Measurements from ENCODE around the gene ASCL3. TPM values are rescaled to one million over a fixed set of nuclear protein-coding genes. Genes with fewer than 3 reads are reported as not detected.
"Not testable (repeated sequence)": the region's sequence is repeated elsewhere in the genome, so short reads cannot be mapped to it uniquely, and the experiment has no call there.

The ASCL3 gene
- total RNA-seq, 2 experiments from 2014 or later, result not detected

DNA sequence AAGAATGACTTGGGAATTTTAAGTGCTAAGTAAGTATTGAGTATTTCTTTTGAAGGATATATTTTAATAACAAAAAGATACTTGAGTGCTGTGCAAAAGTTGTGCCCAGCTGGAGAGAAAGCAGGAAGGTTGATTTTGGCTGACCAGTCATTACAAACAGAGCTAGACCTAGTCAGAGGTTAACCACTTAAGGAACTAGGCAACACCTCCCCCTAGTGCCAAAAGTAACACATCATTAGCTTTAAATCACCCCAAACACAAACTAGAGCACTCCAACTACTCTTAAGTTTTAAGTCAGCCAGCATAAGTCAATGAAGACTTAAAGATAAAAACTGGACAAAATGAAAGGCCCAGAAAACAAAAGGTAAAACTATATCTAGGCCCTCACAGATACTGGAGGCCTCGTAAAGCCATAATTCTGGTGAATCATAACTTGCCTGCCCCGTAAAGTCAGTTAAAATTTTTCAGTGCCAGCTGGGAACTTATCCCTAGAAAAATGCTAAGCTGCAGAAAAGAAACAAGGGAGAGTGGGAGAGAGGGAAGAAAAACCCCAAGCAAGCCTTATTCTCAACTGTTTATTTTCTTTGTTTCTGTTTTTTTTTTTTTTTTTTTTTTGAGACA lies 16.8 kb upstream of the ASCL3 start:
- ChIA-PET POLR2A (interaction anchor here (1.0 kb wide), 1 partner anchor 271 kb away, joined by 4 read pairs; no protein-coding TSS in a partner anchor), CTCF (interaction anchor here (0.6 to 2.6 kb wide), 10 partner anchors 24 to 500 kb away, joined by 3 to 14 read pairs (median 4); partner anchors contain the start of gene AKIP1)

DNA sequence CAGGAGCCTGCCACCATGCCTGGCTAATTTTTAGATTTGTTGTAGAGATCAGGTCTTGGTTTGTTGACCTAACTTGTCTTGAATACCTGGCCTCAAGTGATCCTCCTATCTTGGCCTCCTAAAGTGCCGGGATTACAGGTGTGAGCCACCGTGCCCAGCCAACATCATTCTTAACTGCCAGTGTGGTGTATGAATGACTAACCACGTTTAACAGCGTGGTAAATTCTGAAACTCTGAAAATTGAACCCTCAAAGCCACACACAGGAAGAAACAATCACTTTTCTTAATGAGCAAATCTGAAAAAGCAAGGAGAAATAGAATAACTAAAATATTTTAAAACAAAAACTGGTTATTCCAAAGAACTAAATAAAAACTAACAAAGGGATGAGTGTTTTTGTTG lies 14.0 kb upstream of the ASCL3 start:
- ChIA-PET CTCF (interaction anchor here (0.9 kb wide), 1 partner anchor 198 kb away, joined by 3 read pairs; no protein-coding TSS in a partner anchor), POLR2A (no interaction called here)

DNA sequence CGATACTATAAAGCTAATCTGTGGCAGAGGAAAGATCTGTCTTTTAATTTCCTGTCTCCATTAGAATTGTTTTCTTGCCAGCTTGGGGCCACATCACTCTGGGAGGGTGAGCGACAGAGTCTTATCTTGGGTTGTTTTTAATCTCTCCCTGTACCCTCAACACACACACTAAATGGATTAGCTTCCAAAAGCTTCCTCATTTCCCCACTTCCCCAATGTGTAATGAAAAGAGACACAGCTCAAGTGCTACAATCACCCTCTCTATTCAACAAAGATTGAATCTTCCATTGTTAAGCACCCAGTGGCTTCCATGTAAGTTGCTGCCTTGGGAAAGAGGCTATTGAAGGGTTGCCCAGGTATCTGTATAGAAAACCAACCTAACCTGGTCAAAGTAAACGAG lies 6.1 kb upstream of the ASCL3 start:
- POLR2A ChIA-PET, result no interaction called here
- CTCF ChIA-PET, result no interaction called here

DNA sequence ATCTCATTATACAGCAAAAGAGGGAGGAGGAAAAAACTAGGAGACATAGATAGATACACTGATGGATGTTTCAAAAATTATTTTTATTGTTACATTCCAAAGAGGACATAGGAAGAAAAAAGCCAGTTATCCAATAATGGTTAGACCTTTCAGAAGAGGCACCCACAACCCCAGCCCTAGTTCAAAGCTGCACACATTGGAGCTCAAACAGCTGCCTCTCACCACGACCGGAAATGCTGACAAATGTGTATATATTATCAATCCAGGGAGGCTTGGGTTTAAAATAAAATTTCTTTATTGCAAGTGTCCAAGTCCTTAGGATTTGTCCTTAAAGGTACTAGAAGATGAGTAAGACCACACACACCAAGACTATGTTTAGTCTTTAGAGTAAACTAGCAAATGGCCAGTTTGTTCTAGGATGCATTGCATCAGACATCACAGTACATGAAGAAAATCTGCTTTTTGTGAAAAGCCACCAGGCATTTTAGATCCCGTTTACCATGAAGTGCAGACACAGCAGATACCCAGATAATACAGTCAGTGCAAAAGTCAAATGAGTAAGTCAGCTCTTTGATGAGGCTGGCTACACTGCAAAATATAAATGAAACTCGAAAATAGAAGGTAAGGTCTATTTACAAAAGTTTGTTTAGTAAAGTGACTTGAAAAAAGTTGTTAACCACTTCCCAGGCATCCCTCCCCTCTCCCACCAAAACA lies 4.6 kb upstream of the ASCL3 start:
- ChIA-PET POLR2A (no interaction called here), CTCF (interaction anchor here (0.6 kb wide), 1 partner anchor 10 kb away, joined by 3 read pairs; no protein-coding TSS in a partner anchor)

DNA sequence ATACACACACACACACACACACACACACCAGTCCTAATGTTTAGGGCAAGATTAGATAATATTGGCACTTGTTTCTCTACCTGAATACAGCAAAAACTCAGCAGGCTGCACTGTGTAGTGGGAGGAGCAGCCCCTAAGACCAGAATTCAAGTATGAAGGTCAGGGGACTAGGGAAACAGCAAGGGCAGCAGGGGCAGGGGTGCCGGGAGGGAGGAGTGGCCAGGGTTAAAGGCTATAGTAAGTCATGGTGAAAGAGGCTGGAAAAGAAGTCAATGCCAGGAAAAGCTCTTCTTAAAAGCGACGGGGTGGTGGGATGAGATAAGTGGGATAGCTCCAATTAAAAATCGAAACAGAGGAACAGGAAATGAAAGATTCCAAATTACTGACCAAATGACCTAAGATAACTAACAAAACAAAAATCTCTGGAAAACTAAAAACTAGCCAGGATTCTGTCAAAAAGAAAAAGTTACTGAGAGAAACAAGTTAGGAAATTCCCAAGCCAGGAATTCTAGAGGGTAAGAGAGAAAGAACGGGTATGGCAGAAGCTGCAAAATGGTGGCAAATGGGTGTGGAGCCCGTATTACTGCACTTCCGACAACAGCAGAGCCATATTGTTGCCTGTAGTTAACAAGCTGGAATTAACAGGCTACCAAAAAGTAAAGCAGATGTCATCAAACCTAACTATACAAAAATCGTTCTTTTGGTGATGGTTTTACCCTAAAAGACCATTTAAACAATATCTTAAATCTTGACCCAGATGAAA lies 1.3 kb downstream of the ASCL3 start:
- POLR2A ChIA-PET, result no interaction called here
- CTCF ChIA-PET, result no interaction called here

DNA sequence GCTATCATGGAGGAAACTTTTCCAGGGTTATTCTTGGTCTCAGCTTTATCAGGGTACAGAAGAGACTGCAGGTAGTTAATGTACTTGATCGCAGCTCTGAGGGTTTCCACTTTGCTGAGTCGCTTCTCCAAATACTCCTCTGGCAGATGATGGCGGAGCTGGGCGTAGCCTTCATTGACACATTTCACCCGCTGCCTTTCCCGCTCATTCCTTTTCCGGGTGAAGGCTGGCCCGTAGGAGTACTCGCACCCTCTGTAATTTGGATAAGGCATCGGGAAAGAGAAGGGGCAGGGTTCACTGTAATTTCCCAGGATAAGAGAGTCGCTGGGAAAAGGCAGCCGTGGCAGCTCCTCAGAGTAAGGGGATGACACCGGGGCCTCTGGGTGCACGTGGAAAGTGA lies 5.2 kb downstream of the ASCL3 start:
- CTCF ChIA-PET, result no interaction called here
- POLR2A ChIA-PET, result no interaction called here

DNA sequence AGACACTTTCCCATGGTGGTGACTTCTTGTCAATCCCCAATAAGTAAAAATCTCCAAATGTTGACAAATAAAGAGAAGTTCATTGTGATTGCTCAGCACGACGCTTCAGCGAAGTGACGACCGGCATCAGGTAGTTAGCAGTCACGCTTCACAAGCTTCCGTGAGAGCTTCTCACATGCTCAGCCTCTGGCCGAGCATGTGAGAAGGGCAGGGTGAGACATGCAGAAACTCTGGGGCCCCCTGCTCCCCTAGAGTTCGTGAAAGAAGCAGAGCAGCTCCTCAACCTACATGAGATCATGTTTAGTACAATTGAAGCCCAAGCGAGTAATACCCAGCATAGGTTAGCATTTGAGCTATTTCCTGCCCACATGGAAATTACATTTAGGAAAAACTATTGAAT lies 5.7 kb downstream of the ASCL3 start:
- POLR2A ChIA-PET, result interaction anchor here (0.6 kb wide), 1 partner anchor 13 kb away, joined by 3 read pairs; no protein-coding TSS in a partner anchor
- CTCF ChIA-PET, result no interaction called here

DNA sequence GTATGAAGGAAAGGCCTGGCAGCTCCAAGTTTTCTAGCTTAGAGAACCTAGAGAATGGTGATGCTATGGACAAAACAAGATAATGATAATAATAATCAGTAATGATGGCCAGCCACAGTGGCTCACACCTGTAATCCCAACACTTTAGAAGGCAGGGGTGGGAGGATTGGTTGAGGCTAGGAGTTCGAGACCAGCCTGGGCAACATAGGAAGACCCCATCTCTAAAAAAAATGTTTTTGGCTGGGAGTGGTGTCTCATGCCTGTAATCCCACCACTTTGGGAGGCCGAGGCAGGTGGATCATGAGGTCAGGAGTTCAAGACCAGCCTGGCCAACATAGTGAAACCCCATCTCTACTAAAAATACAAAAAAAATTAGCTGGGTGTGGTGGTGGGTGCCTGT lies 7.0 kb downstream of the ASCL3 start:
- POLR2A ChIA-PET, CTCF ChIA-PET: not testable (repeated sequence)

DNA sequence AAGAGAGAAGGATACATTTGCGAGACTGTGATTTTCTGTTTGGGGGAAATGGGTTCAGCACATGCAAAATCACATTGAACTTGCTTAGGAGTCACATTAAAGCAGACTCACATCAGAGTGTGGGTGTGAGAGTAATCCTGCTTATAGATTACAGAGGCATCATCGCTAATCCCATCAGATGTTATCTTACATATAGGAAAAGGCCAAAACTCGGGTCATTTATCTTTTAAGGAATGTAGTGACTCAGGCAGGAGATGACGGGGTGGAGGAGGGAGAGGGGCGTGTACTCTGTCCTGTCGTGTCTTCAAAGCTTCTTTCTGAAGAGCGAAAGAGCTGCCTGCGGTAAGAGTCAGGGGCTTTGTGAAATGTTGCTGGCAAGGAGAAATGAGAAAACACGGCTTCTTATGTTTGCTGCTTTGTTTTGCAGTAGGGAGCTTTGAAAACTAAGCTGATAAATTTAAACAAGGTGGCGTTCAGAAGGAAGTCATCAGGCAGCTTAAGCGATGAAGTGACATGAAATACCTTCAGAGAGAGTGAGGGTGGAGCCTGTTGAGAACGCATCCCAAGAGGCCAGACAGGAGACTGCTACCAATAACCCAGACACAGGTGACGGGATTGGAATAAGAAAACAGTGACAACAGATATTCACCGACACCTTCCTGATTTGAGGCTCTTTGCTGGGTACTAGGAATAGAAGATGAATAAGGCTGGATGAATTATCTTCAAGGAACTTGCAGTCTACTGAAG lies 7.9 kb downstream of the ASCL3 start:
- POLR2A ChIA-PET, result no interaction called here
- CTCF ChIA-PET, result interaction anchor here (0.7 kb wide), 1 partner anchor 24 kb away, joined by 3 read pairs; no protein-coding TSS in a partner anchor

DNA sequence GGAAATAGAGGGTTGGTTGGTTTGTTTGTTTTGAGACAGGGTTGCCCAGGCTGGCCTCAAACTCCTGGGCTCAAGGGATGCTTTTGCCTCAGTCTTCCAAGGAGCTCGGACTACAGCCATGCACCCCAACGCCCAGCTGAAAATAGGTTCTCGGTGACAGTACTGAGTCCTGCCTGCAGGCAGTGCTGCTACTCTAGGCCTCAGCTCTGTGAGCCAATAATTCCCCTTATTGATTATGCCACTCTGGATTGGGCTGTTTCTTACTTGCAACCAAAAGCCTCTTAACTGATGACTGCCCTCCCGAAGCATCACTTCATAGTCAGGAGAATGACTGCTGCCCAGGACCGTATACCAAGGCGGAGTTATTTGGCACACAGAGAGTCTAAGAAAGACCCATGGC lies 8.9 kb downstream of the ASCL3 start:
- CTCF ChIA-PET, result no interaction called here
- POLR2A ChIA-PET, result no interaction called here

DNA sequence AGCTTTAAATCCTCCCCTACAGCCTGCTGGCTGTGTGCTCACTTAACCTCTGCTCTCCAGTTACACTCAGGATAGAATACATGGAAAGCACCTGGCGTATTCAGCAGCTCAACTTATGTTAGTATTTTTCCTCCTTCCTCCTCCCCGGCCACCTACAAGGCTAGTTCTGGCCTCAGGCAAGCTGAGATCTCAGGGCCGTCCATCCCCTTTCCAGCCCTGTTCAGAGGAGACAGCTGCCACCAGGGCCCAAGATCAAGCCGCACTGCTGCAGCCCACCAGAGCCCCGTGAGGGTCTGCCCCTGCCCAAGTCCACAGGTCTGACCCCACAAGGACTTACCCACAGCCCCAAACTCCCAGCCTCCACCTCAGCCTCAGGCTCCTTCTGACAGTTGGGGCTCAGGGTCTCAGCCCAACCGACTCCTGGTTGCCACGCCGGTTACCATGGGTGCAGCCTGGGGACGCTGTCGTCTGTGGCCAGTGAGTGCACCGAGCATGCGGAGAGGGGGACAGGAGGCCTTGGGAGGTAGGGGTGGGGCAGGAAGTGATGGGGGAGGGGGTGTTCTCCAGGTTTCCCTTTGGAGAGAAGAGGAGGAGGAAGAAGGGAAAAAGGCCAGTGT lies 10.1 kb downstream of the ASCL3 start, which contains the start of gene C11orf16:
TSS of gene C11orf16 (minus strand) at position 384 of the 617 bp plus-strand sequence. CDS start 639 bp downstream, outside the sequence.
- CTCF ChIA-PET, result no interaction called here

DNA sequence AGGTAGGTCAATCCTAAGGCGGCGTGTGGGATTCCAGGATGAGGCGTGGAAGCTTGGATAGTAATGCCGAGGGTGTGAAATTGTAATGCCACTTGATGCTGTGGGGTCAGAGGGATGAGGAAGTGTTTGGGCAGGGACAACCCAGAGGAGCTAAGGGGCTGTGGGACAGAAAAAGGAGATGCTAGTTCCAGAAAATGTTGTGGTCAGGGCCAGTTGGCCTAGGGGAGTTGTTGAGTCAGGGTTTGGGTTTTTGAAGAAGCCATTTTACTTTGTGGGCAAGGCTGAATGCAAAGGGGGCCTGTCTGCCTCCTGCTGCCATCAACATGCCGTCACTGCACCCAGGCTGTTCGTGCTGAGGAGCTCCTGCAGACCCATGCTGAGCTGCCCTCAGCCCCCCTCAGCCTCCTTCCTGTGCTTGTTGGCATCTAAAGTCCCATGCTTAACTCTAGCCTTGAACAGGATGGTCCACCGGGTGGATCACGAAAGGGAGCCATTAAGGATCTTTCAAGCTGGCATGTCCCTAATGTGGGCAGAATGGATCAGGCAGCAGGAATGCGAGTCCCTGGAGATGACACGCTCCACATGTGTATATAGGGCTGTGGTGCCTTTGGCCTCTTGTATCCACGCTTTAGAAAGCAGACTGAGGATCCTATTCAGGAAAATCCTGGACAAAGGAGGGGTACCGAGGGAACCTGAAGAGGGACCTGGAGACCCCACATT lies 12.2 kb downstream of the ASCL3 start:
- ChIA-PET CTCF (interaction anchor here (0.6 kb wide), 1 partner anchor 729 kb away, joined by 3 read pairs; no protein-coding TSS in a partner anchor), POLR2A (interaction anchor here (0.5 kb wide), 1 partner anchor 133 kb away, joined by 10 read pairs; no protein-coding TSS in a partner anchor)

More for the DNA sequence above, 10.1 kb downstream of the ASCL3 start, which contains the start of gene C11orf16:
- POLR2A ChIA-PET, result no interaction called here

DNA sequence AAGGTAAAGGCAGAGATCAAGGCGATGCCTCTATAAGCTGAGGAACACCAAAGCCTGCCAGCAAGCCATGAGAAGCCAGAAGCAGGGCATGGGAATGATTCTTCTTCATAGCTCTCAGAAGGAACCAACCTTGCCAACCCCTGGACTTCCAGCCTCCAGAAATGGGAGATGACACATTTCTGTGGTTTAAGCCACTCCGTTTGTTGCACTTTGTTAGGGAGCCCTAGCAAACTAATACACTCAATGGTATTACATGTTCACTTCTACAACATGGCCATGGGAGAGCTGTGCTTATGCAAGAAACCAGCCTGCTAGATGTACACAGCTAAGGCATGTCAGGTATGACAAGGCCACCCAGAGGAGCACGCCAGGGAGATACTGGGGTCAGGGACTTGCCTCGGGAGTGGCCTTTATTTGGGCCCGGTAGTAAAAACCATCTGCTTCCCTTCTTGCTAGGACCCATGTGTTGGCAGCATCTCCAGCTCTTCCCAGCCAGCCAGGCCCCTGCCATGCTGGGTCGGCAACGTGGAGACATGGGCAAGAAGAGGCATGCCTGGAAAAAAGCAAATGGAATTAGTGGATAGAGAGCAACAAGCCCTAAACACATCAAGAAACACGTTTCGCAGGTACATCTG lies 13.7 kb downstream of the ASCL3 start:
- CTCF ChIA-PET, result no interaction called here
- POLR2A ChIA-PET, result interaction anchor here (0.6 kb wide), 1 partner anchor 515 kb away, joined by 5 read pairs; no protein-coding TSS in a partner anchor

DNA sequence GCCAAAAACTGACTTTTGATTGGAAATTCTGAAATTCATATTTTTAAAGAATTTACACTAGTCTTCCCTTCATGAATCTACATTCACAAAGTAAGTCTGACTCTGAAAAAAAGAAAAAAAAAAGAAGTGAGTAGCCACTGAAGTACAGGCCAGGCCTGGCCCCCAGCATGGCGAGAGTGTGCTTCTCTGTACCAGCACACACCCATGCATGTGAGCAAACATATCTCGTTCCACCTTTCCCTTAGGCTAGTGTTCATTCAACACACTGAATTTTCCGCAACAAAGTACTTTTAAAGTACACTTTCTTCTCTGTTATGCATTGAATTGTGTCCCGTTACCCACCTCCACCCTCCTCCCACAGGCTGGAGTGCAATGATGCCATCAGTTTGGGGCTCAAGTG lies 14.6 kb downstream of the ASCL3 start:
- CTCF ChIA-PET, result no interaction called here

DNA sequence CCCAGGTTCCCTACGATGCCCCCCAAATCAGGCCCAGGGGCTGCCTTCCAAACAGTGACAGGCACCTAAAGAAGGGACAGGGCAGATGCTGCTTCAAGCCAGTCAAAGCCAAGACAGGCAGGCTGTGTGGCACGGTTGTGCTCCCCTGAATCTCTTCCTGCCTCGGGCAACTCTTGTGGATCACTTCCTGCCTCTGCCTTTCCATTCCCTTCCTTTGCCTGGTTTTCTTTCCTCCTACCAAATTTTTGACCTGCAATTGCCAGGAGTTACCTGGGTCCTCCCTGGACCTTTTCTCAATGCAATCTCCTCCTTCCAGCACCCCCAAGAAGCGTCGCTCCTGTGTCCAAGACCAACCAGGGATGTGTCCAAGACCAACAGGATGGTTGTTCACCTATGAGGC lies 15.6 kb downstream of the ASCL3 start:
- POLR2A ChIA-PET, result no interaction called here

More for the DNA sequence above, 14.6 kb downstream of the ASCL3 start:
- POLR2A ChIA-PET, result interaction anchor here (0.6 kb wide), 1 partner anchor 516 kb away, joined by 5 read pairs; no protein-coding TSS in a partner anchor

DNA sequence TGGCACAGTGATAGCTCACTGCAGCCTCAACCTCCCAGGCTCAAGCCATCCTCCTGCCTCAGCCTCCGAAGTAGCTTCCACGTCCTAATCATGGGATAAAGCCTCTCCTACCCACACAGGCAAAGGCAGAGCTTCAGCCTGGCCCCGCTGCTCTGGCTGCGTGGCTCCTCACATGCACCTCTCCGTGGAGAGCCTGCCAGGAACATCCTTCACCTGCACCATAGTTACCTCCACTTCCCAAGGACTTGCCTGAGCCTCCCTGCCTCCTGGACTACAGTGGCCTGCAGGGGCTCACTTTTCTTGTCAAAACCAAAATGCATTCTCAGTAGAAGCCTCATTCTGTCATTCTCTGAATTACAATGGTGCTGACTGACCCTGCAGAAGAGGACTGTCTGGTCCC lies 16.6 kb downstream of the ASCL3 start:
- POLR2A ChIA-PET, result interaction anchor here (0.7 kb wide), 1 partner anchor 31 kb away, joined by 7 read pairs; no protein-coding TSS in a partner anchor
- CTCF ChIA-PET, result interaction anchor here (1.1 kb wide), 1 partner anchor 12 kb away, joined by 3 read pairs; no protein-coding TSS in a partner anchor

More for the DNA sequence above, 15.6 kb downstream of the ASCL3 start:
- CTCF ChIA-PET, result no interaction called here

DNA sequence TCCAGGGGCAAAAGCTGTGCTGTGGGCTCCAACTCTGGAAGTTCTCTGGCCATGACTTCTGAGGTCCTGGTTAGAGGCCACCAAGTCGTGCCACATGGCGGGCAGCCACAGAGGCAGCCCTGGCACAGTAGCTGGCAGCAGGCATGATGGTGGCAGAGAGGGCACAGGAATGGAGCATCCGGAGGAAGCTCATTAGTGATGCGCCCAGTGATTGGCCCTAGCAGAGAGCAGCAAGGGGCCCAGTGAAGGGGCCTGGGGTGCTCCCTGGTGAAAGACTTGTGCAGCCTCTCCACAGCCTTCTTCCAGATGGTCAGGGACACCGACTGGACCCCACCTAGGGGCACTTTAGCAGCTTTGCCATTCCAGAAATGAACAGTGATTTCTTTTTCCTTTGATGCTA lies 17.1 kb downstream of the ASCL3 start:
- CTCF ChIA-PET, result interaction anchor here (1.1 kb wide), 1 partner anchor 12 kb away, joined by 3 read pairs; no protein-coding TSS in a partner anchor
- POLR2A ChIA-PET, result interaction anchor here (0.7 kb wide), 1 partner anchor 32 kb away, joined by 7 read pairs; no protein-coding TSS in a partner anchor

DNA sequence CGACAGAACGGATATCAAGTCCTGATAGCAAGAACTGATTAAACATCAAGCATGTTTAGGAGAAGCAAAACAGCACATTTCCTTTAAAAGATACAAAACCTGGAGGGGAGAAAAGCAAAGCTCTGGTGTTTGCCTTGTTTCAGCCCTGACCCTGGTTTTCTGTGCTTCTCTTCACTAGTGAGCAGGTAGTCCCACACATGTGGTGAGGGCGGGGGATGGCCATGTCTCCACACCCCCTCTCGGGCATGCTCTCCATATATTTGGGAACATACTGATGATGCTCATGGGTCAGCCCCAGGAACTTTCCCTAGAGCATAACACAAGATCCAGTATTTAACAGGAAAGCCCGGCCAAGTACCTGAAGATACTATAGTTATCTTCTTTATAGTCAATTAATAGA lies 20.1 kb downstream of the ASCL3 start:
- ChIA-PET CTCF (no interaction called here), POLR2A (no interaction called here)

All from activated CD8-positive, alpha-beta memory T cell treated with anti-CD3 and anti-CD28 coated beads for 36 hours (primary cell).